GOT3 (cell line): ENCODE results near the gene GAB1.

ENCODE experiments used
- DNase-seq: peaks from one replicate; lab custom pipeline; 2025; ENCODE audit warnings: mixed read lengths; lab: John Stamatoyannopoulos, UW

The GAB1 gene

GRCh38 chr4:143389579-143390195 is 53.0 kb downstream of the GAB1 start:
- DNase-seq, result no peak

DNA sequence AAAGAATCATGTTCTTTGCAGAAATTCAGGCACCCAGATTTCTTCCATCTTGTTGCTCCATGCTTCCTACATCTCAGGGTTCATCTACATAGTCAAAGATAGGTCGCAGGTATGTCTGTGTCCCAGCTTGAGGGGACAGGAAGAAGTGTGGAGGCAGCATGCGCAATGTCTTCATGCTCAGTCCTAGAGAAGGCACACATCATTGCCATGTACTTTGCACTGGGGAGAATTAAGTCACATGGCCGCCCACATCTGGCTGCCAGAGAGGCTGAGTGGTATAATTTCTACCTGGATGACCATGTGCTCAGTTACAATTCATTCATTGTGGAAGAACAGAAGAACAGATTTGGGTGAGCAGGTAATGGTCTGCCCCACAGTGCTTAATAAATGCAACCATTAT is 54.1 kb downstream of the GAB1 start:
- no peak for DNase-seq

GRCh38 chr4:143391261-143391660 is 54.6 kb downstream of the GAB1 start:
- DNase-seq, result no peak

DNA sequence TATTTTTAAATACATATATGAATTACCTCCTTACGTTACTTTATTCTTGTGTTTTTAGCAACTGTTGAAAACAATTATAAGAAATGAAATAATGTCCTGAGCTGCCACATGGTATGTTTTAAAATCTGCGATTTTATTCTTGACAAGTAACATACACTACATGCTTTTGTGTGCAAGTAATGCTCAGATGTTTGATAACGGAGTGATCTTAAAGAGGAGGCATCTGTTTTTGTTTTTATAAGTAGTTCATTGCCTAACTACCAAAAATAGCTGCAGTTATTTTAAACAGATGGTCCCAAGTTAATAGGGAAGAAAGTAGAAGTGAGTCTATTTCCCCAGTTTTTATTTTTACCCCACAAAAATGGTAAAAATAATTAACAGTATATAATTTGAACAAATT is 55.2 kb downstream of the GAB1 start:
- no peak for DNase-seq

- DNase-seq, result no peak
Observed at GRCh38 chr4:143393195-143393594, 56.5 kb downstream of the GAB1 start.

DNA sequence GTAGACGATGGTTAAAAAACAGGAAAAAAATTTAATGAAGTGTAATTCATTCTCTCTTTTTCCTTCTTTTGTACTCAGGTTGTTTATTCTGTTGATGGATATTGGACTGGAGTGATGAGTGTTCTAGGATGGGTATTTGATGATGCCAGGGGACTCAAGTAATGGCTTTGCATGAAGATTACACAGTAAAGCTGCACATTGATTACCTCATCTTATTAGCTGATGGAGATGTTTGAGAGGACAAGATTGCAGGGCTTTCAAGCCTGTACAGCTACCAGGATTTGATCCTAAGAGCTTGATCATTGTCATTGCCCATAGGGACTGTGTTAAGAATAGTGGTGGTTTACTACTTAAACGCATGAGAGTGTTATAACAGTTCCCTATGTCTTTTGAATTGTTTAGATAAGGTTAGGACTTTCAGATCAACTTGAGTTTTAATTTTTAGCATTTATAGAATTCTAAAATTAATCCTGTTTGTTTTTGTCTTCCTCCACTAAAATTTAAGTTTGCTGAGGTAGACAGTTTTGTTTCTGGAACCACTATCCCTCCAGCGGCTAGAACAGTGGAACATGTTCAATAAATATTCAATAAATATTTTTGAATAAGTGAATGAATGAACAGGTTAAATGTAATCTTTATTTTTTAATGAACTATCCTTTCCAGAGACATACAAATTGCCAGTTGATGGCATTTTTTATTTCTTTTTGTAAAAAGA is 58.2 kb downstream of the GAB1 start:
- no peak for DNase-seq

GRCh38 chr4:143396695-143397094 is 60.0 kb downstream of the GAB1 start:
- no peak for DNase-seq

- no peak for DNase-seq
Observed at GRCh38 chr4:143397335-143397734, 60.7 kb downstream of the GAB1 start.

- no peak for DNase-seq
Observed at GRCh38 chr4:143397887-143398286, 61.2 kb downstream of the GAB1 start.

DNA sequence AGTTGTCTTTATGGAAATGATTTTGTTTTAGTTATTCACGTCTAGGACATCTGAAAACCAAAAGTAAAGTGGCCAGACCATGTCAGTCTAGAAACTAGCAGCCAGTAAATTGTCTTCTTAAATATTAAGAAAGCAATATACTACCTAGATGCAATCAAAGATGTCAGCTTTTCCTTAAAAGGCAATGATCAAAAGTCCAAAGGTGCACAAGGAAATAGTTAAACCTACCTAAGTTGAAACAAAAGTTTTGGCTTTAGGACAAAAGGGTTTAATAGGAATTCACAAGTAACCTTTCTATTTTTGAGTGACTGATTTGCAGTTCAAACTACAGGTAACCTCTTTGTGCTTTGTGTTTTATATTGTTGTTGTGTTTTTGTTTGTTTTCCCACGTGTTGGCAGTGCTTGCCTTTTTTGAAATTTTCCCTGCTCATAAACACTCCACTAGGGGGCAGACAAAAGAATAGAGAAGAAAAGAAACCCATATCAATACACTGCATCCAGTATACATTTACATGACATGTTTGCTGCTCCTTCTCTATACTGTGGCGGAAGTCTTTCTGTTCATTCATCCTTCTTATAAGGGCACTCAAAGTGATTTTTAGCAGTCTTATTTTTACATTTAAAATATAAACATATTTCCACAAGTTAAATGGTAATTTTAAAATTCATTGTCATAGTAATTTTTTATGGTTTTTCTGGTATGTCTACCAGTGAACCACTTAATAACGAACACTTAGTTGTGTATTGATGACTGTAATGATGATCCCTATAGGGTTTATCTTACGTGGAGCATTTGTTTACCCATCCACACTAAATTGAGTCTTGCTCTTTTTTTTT is 62.7 kb downstream of the GAB1 start:
- DNase-seq, result no peak

DNA sequence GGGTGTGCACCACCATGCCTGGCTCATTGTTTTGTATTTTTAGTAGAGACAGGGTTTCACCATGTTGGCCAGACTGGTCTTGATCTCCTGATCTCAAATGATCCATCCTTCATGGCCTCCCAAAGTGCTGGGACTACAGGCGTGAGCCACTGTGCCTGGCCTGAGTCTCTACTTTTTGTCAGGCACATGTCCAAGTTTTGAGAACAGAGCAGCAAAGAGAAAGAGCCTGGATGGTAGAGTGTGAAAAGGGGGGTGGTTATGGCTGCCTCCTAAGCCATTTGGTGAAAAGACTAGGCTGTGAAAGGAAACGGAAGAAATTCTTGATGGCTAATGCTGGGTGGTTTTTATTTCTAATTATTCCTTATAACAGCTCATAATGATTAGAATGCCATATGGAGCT is 63.4 kb downstream of the GAB1 start:
- DNase-seq, result no peak

DNA sequence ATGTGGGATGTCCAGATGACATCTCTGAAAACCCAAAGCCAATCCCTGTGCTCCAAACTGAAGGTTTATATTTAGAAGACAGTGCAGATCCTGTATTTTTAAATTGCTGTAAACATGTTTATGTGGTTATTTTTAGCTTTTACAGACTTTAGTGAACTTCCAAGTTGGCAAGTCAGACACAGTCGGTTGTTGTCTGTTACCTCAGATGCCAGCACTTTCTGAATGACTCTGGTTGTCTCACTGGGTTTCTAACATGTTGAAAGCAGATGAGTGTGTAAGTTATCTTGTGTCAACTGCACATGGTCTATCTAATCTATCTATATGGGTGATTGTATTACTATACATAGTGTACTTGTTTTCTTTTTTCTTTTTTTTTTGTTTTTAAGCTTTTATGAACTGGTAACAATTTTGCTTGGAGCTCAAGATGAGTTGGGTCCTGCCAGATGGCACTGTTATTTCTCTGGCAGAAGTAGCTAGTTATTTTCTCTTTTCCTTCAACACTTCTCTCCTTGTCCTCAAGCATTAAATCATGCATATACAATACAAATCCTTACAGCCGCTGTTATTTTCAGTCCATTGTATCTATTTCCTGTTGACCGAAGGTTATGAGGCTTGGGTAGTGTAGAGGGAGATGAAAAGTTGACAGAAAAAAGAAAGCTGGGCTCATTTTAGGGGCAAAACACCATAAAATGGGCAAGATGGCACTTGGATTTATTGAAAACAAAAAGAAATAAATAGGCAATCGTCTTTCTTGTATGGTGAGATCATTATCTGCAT is 66.3 kb downstream of the GAB1 start:
- no peak for DNase-seq

- DNase-seq, result no peak
Observed at GRCh38 chr4:143403553-143403820, 66.8 kb downstream of the GAB1 start.

GRCh38 chr4:143404555-143404954 is 67.9 kb downstream of the GAB1 start:
- DNase-seq, result no peak

DNA sequence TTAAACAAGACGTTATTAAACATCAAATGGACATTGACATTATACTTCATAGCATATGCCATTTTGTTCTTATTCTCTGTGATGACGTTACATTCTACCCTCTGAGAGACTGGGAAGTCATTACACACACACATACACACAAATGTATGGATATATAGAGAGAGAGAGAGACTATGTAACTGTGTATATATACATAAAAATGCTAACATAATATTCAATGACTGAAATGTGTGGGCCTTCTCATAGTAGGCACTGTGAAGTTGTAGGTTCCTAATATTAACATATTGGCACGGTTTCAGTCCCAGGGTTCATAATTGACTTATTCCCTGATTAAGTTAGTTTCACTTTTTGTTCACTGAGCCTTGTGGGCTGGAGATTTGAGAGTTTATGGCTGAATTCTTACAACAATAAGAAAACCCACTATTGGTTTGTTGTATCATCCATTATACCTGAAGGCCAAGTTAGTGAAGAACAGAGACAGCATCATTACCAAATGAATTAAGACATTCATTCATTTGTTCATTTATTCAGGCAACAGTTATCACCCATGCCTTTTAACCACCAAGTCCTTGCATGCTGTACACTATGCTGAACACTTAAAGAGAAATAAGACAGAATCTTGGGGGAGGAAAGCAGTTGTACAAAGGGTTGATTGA is 68.5 kb downstream of the GAB1 start:
- DNase-seq, result no peak

DNA sequence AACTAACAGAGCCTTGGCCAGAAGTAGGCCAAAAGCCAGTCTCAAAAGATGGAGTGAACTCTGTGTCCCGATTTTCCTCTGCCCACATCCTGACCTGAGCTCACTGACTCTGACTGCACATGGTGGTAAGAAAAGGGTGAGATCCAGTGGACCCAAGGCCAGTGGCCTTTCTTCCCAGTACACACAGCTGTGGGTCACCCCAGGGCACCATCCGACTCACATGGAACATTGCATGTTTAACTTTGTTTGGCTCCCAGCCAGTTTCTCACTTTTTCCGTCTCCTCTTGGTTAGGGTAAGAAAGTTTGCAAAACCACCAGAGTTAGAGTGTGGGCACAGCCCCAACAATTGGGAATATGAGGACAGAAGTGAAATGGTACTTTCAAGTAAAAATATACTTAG is 69.8 kb downstream of the GAB1 start:
- DNase-seq, result no peak

DNA sequence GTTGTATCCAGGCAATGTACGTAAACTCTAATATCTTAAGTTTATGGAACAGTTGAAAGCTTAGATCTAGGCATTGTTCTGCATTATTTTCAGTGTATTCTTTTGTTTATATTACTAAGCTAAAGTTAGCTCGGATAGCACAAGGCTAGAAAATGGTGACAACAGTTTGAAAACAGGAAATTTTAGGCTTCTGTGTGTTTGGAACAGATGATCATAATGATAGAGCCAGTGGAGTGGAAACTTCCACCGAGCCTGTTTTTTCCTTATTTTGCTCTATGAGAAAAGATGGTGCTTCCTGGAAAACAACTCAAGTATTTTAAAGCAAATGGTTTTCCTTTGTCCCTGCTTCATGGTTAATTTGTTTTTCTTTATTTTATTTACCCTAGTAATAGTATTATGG is 70.8 kb downstream of the GAB1 start:
- no peak for DNase-seq

GRCh38 chr4:143407888-143408287 is 71.2 kb downstream of the GAB1 start:
- no peak for DNase-seq

GRCh38 chr4:143410015-143410414 is 73.3 kb downstream of the GAB1 start:
- no peak for DNase-seq

DNA sequence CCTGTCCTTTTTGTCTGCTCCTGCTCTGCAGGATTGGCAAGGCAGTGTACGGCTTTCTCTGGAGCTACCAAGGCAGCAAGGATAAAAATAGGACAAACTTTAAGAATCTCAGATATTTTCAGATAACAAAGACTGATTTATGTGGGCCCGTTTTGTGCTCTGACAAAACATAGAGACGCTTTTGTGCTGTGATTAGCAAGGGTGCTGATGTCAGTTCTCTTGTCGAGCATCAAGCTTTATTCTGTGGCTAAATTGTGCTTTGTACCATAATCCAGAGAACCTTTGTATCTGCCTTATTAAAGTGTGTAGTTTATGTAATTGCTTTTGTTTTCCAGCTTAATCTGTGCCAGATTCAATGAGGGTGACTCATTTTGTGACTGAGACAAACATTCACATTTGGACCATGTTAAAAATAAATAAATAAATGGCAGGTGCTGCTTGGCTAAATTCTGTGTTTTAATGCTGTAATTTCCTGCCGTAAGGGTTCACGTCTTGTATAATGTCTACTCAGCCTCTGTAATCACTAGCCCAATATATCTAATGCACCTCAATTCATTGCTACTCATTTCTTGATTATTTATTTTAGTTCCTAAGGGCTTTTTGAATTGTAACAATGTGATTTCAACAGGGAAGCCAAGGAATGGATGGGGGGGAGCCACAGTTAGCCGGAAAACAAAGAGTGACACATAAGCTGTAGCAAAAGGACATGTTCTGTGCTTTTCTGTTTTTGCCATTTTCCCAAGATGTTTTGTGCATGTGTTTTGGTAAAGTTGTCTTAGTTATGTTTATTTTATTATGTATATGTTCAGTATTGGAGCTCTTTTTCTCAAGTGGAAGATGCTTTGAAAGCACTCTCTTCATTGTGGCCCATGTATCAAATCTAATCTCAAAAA is 75.1 kb downstream of the GAB1 start:
- no peak for DNase-seq

- no peak for DNase-seq
Observed at GRCh38 chr4:143412420-143412758, 75.7 kb downstream of the GAB1 start.
